B cell (primary cell): ENCODE results near the gene DDA1.

Source experiments
- EZH2 ChIP-seq: IDR thresholded peaks from 2 replicates; pipeline ENCODE4 v1.6.1; 2012; ENCODE audit warnings: borderline replicate concordance, low read depth, mild to moderate bottlenecking, moderate library complexity, low read length; ENCODE audit not compliant: insufficient read depth, poor library complexity, severe bottlenecking
- TF ChIP-seq, protein P1 (sequence below): fragments of 200-600 bp; IDR thresholded peaks from one replicate; pipeline ENCODE4 v1.8.0; 2022; ENCODE audit warnings: antibody characterized with exemption, mild to moderate bottlenecking

DNA sequence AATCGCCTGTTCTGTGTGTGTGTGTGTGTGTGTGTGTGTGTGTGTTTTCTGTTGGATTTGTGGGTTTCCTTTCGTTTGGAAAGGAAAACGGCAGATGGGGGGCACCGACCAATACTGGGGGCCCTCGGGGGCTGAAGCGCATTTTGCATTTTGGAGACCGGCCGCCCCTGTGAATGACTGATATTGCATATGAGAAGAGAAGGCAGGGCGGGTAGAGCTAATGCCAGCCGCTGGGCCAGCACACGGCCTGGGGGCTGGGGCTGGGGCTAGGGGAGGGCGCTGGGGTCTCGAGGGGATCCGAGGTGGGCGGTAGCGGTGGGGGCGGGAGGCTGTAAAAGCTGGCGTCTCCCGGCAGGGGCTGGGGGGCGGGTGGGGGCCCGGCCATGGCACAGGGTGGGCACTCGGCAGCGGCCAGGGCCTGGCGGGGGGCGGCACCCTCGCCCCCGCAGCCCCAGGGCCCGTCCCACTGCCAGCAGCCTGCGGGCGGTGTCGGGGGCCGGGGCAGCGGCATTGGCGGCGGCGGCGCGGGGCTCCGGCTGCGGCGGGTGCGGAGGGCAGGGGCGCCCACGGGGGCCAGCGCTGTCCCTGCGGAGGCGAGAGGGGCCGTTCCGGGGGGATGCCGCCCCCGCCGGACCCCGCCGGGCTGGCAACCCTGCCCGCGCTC, 14.1 kb downstream of the DDA1 start:
- TF ChIP-seq, protein P1, sequence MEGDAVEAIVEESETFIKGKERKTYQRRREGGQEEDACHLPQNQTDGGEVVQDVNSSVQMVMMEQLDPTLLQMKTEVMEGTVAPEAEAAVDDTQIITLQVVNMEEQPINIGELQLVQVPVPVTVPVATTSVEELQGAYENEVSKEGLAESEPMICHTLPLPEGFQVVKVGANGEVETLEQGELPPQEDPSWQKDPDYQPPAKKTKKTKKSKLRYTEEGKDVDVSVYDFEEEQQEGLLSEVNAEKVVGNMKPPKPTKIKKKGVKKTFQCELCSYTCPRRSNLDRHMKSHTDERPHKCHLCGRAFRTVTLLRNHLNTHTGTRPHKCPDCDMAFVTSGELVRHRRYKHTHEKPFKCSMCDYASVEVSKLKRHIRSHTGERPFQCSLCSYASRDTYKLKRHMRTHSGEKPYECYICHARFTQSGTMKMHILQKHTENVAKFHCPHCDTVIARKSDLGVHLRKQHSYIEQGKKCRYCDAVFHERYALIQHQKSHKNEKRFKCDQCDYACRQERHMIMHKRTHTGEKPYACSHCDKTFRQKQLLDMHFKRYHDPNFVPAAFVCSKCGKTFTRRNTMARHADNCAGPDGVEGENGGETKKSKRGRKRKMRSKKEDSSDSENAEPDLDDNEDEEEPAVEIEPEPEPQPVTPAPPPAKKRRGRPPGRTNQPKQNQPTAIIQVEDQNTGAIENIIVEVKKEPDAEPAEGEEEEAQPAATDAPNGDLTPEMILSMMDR, result no peak
- no peak for TF ChIP-seq EZH2
